H9 (cell line): ENCODE measurements around the gene TSPOAP1. TPM values are rescaled to one million over a fixed set of nuclear protein-coding genes. Genes with fewer than 3 reads are reported as not detected.

Experiments used
- DNase-seq: peaks from one replicate; pipeline ENCODE4 v3.0.0-alpha.2; 2017
- H2AFZ ChIP-seq: one replicate; pipeline ENCODE4 v1.6.1; 2013; ENCODE audit warnings: mild to moderate bottlenecking, low read length, control low read depth, moderate library complexity
- H2AK5ac ChIP-seq: 2 replicates; pipeline ENCODE4 v1.6.1; 2013; ENCODE audit warnings: low read length, control low read depth, mixed read lengths; ENCODE audit not compliant: insufficient read length
- H2BK120ac ChIP-seq: one replicate; pipeline ENCODE4 v1.6.1; 2013; ENCODE audit warnings: low read depth, mild to moderate bottlenecking, low read length, control low read depth, inconsistent platforms; ENCODE audit not compliant: poor library complexity, severe bottlenecking
- H2BK12ac ChIP-seq: 2 replicates; pipeline ENCODE4 v1.6.1; 2013; ENCODE audit warnings: low read length, control low read depth, mixed read lengths, low read depth; ENCODE audit not compliant: insufficient read length
- H2BK15ac ChIP-seq: 2 replicates; pipeline ENCODE4 v1.6.1; 2013; ENCODE audit warnings: low read depth, low read length, control low read depth
- H2BK20ac ChIP-seq: one replicate; pipeline ENCODE4 v1.6.1; 2013; ENCODE audit warnings: low read depth, mild to moderate bottlenecking, low read length, control low read depth, inconsistent platforms; ENCODE audit not compliant: poor library complexity, severe bottlenecking
- H2BK5ac ChIP-seq: 2 replicates; pipeline ENCODE4 v1.6.1; 2013; ENCODE audit warnings: low read length, control low read depth, mixed read lengths; ENCODE audit not compliant: insufficient read length
- H3K14ac ChIP-seq: 2 replicates; pipeline ENCODE4 v1.6.1; 2013; ENCODE audit warnings: low read length, control low read depth; ENCODE audit not compliant: insufficient read depth
- H3K18ac ChIP-seq: 2 replicates; pipeline ENCODE4 v1.6.1; 2013; ENCODE audit warnings: low read depth, mild to moderate bottlenecking, mixed read lengths, low read length, control low read depth; ENCODE audit not compliant: insufficient read length
- H3K23ac ChIP-seq: 2 replicates; pipeline ENCODE4 v1.6.1; 2013; ENCODE audit warnings: low read length, control low read depth, mixed read lengths, low read depth; ENCODE audit not compliant: insufficient read length
- H3K23me2 ChIP-seq: 2 replicates; pipeline ENCODE4 v1.6.1; 2013; ENCODE audit warnings: low read depth, mild to moderate bottlenecking, mixed read lengths, low read length, control low read depth; ENCODE audit not compliant: insufficient read length, poor library complexity, severe bottlenecking
- H3K27ac ChIP-seq: 2 replicates; pipeline ENCODE4 v1.5.1; 2013; ENCODE audit warnings: low read length, control low read depth, mixed read lengths, low read depth; ENCODE audit not compliant: insufficient read length
- H3K27me3 ChIP-seq: 2 replicates; pipeline ENCODE4 v1.6.1; 2013; ENCODE audit warnings: low read length, control low read depth, inconsistent platforms; ENCODE audit not compliant: insufficient read depth
- H3K4ac ChIP-seq: 2 replicates; pipeline ENCODE4 v1.6.1; 2013; ENCODE audit warnings: low read depth, mild to moderate bottlenecking, control low read depth, inconsistent platforms, low read length, moderate library complexity
- H3K4me1 ChIP-seq: 2 replicates; pipeline ENCODE4 v1.6.1; 2013; ENCODE audit warnings: low read length, control low read depth, inconsistent platforms; ENCODE audit not compliant: insufficient read depth
- H3K4me2 ChIP-seq: 2 replicates; pipeline ENCODE4 v1.6.1; 2013; ENCODE audit warnings: low read length, control low read depth, mixed read lengths; ENCODE audit not compliant: insufficient read length, insufficient read depth
- H3K56ac ChIP-seq: 2 replicates; pipeline ENCODE4 v1.6.1; 2013; ENCODE audit warnings: low read depth, mild to moderate bottlenecking, mixed read lengths, low read length, control low read depth; ENCODE audit not compliant: insufficient read length
- H3K79me1 ChIP-seq: 2 replicates; pipeline ENCODE4 v1.6.1; 2013; ENCODE audit warnings: low read depth, mild to moderate bottlenecking, moderate library complexity, low read length, control low read depth, inconsistent platforms; ENCODE audit not compliant: insufficient read depth, poor library complexity, severe bottlenecking
- H3K79me2 ChIP-seq: 2 replicates; pipeline ENCODE4 v1.6.1; 2013; ENCODE audit warnings: low read length, control low read depth, inconsistent platforms; ENCODE audit not compliant: insufficient read depth
- H3K9ac ChIP-seq: 2 replicates; pipeline ENCODE4 v1.6.1; 2013; ENCODE audit warnings: low read length, control low read depth, mixed read lengths; ENCODE audit not compliant: insufficient read length; ENCODE audit errors: extremely low read depth
- H3K9me3 ChIP-seq: one replicate; pipeline ENCODE4 v1.6.1; 2013; ENCODE audit warnings: low read depth, low read length, inconsistent platforms; ENCODE audit not compliant: control insufficient read depth
- H3T11ph ChIP-seq: one replicate; pipeline ENCODE4 v1.6.1; 2013; ENCODE audit warnings: mild to moderate bottlenecking, low read length, control low read depth, inconsistent platforms
- H4K20me1 ChIP-seq: one replicate; pipeline ENCODE4 v1.6.1; 2013; ENCODE audit not compliant: control insufficient read depth, insufficient read length, insufficient read depth
- H4K5ac ChIP-seq: 2 replicates; pipeline ENCODE4 v1.6.1; 2013; ENCODE audit warnings: low read depth, mild to moderate bottlenecking, mixed read lengths, low read length, control low read depth; ENCODE audit not compliant: insufficient read length
- H4K8ac ChIP-seq: replicated peaks from 2 replicates; pipeline ENCODE4 v1.6.1; 2013; ENCODE audit warnings: low read length, control low read depth, mixed read lengths, low read depth; ENCODE audit not compliant: insufficient read length
- H4K91ac ChIP-seq: 2 replicates; pipeline ENCODE4 v1.6.1; 2013; ENCODE audit warnings: low read depth, mild to moderate bottlenecking, moderate library complexity, mixed read lengths, low read length, control low read depth; ENCODE audit not compliant: insufficient read length
- H3K27ac Mint-ChIP-seq, 3 experiments: 2 replicates in 2 of 3; 3 replicates in 1 of 3; pipeline ENCODE4 v1.8.0; 2020 to 2021; ENCODE audit warnings: mixed read lengths in 3 of 3, mild to moderate bottlenecking in 1 of 3, moderate library complexity in 1 of 3
- H3K27me3 Mint-ChIP-seq: 2 replicates; pipeline ENCODE4 v1.8.0; 2021; ENCODE audit warnings: low read depth, mild to moderate bottlenecking, moderate library complexity, mixed read lengths
- H3K36me3 Mint-ChIP-seq, 3 experiments: 2 replicates in 2 of 3; 3 replicates in 1 of 3; pipeline ENCODE4 v1.8.0; 2020 to 2021; ENCODE audit warnings: low read depth in 3 of 3, mixed read lengths in 3 of 3; ENCODE audit not compliant: insufficient read depth in 1 of 3
- H3K4me1 Mint-ChIP-seq, 2 experiments: 2 replicates each; pipeline ENCODE4 v1.8.0; 2020; ENCODE audit warnings: mixed read lengths in 2 of 2
- H3K4me3 Mint-ChIP-seq, 2 experiments: 2 replicates in 1 of 2; 3 replicates in 1 of 2; pipeline ENCODE4 v1.8.0; 2020 to 2021; ENCODE audit warnings: mild to moderate bottlenecking in 2 of 2, mixed read lengths in 2 of 2, moderate library complexity in 1 of 2
- H3K9me3 Mint-ChIP-seq, 2 experiments: 2 replicates in 1 of 2; 3 replicates in 1 of 2; pipeline ENCODE4 v1.8.0; 2020; ENCODE audit warnings: mild to moderate bottlenecking in 2 of 2, mixed read lengths in 2 of 2, moderate library complexity in 1 of 2
- WGBS: extraction: QIAGEN DNeasy Blood & Tissue Kit; methylation state at CpG from one replicate; pipeline ENCODE4 v1.1.7; 2013; ENCODE audit warnings: missing lambda C conversion rate, low lambda C conversion rate, mixed read lengths; ENCODE audit not compliant: insufficient read length; ENCODE audit errors: extremely low coverage; 5-methylcytosine and 5-hydroxymethylcytosine counted together
- total RNA-seq: library from RNA; stranded (reverse); gene quantifications from 2 replicates; pipeline ENCODE4 v1.2.1, GENCODE V29; 2021
- TF ChIP-seq, protein P1 (sequence below): fragments of 200-600 bp; sonication (generic); conservative IDR thresholded peaks from 3 replicates; pipeline ENCODE4 v1.8.0; 2021; ENCODE audit warnings: antibody characterized with exemption, mild to moderate bottlenecking

Gene TSPOAP1
- total RNA-seq, 1 experiment from 2014 or later = 17.3 TPM

- Histone ChIP-seq H4K8ac (no peak overlapping the region), H2BK15ac (no peak overlapping the region), H2AK5ac (no peak overlapping the region), H3K4me2 (no peak overlapping the region), H2BK120ac (no peak overlapping the region), H4K5ac (no peak overlapping the region), H4K91ac (no peak overlapping the region), H3K9ac (no peak overlapping the region), H3K23me2 (peaks cover 15% of the 10 kb centered on the region), H3K4me1 (peaks cover 5% of the 10 kb centered on the region; the same call in 1 of the 2 replicates), H2AFZ (no peak overlapping the region), H3K79me1 (no peaks in the 10 kb centered on the region), H3K14ac (no peak overlapping the region), H3K56ac (no peak overlapping the region), H3K79me2 (no peaks in the 10 kb centered on the region), H2BK20ac (no peak overlapping the region), H3K9me3 (no peaks in the 10 kb centered on the region), H3K27ac (no peak overlapping the region), H3K18ac (peak overlapping the region; percentile 44), H3K4ac (no peak overlapping the region), H3K27me3 (no peaks in the 10 kb centered on the region; the same call in 1 of the 2 replicates), H4K20me1 (no peaks in the 10 kb centered on the region), H2BK5ac (no peak overlapping the region), H3T11ph (no peak overlapping the region), H2BK12ac (no peak overlapping the region), H3K23ac (no peak overlapping the region)
- Mint-ChIP-seq H3K4me3 (no peak overlapping the region), H3K27ac (no peak overlapping the region), H3K27me3 (peaks cover 36% of the 10 kb centered on the region), H3K36me3 (peaks cover 0 to 5% (median 0%) of the 10 kb centered on the region in 3 experiments; a peak in 5 of 7 replicates), H3K4me1 (peaks cover 45 to 60% of the 10 kb centered on the region in 2 experiments), H3K9me3 (no peaks in the 10 kb centered on the region)
- TF ChIP-seq, protein P1, sequence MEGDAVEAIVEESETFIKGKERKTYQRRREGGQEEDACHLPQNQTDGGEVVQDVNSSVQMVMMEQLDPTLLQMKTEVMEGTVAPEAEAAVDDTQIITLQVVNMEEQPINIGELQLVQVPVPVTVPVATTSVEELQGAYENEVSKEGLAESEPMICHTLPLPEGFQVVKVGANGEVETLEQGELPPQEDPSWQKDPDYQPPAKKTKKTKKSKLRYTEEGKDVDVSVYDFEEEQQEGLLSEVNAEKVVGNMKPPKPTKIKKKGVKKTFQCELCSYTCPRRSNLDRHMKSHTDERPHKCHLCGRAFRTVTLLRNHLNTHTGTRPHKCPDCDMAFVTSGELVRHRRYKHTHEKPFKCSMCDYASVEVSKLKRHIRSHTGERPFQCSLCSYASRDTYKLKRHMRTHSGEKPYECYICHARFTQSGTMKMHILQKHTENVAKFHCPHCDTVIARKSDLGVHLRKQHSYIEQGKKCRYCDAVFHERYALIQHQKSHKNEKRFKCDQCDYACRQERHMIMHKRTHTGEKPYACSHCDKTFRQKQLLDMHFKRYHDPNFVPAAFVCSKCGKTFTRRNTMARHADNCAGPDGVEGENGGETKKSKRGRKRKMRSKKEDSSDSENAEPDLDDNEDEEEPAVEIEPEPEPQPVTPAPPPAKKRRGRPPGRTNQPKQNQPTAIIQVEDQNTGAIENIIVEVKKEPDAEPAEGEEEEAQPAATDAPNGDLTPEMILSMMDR = no peak
- no peak for DNase-seq
- no CpG with 5 or more reads among the region's 9 CpGs for WGBS
These were observed 1.8 kb downstream of the TSPOAP1 start for GRCh38 chr17:58326609-58327362.
